Measurements from ENCODE around the gene DLGAP1. TPM values are rescaled to one million over a fixed set of nuclear protein-coding genes. Genes with fewer than 3 reads are reported as not detected.

DLGAP1 gene
- total RNA-seq, 1 donor from 2014 or later = 0.05 TPM

- Mint-ChIP-seq H3K27ac (ENCODE audit: unreplicated experiment) (no peak overlapping the region), H3K36me3 (ENCODE audit: unreplicated experiment) (no peaks in the 10 kb centered on the region), H3K9me3 (ENCODE audit: unreplicated experiment) (peaks cover 5% of the 10 kb centered on the region), H3K4me3 (ENCODE audit: unreplicated experiment) (no peak overlapping the region), H3K27me3 (ENCODE audit: unreplicated experiment) (no peaks in the 10 kb centered on the region), H3K4me1 (ENCODE audit: unreplicated experiment) (peaks cover 5% of the 10 kb centered on the region)
- DNase-seq (ENCODE audit: extremely low spot score, unreplicated experiment) = no peak
- no peak for TF ChIP-seq CTCF (IDR thresholded peaks at IDR 0.05)
Measured at GRCh38 chr18:4203568-4204437, 251.3 kb downstream of the DLGAP1 start.

- TF ChIP-seq CTCF (IDR thresholded peaks at IDR 0.05) = no peak
- H3K4me3 Mint-ChIP-seq (ENCODE audit: unreplicated experiment) = no peak overlapping the region
Measured at GRCh38 chr18:4200399-4200798, 254.7 kb downstream of the DLGAP1 start.

GRCh38 chr18:4198956-4199355 is 256.2 kb downstream of the DLGAP1 start:
- H3K4me3 Mint-ChIP-seq (ENCODE audit: unreplicated experiment) = no peak overlapping the region
- no peaks in the 10 kb centered on the region for H3K27me3 Mint-ChIP-seq (ENCODE audit: unreplicated experiment)
- no peak for DNase-seq (ENCODE audit: extremely low spot score, unreplicated experiment)
- H3K4me1 Mint-ChIP-seq (ENCODE audit: unreplicated experiment) = peaks cover 5% of the 10 kb centered on the region
- no peak overlapping the region for H3K27ac Mint-ChIP-seq (ENCODE audit: unreplicated experiment)
- peaks cover 5% of the 10 kb centered on the region for H3K9me3 Mint-ChIP-seq (ENCODE audit: unreplicated experiment)
- TF ChIP-seq CTCF (IDR thresholded peaks at IDR 0.05) = no peak
- no peaks in the 10 kb centered on the region for H3K36me3 Mint-ChIP-seq (ENCODE audit: unreplicated experiment)

More at GRCh38 chr18:4200399-4200798, 254.7 kb downstream of the DLGAP1 start:
- no peak for DNase-seq (ENCODE audit: extremely low spot score, unreplicated experiment)
- Mint-ChIP-seq H3K9me3 (ENCODE audit: unreplicated experiment) (peaks cover 5% of the 10 kb centered on the region), H3K27me3 (ENCODE audit: unreplicated experiment) (no peaks in the 10 kb centered on the region), H3K36me3 (ENCODE audit: unreplicated experiment) (no peaks in the 10 kb centered on the region), H3K27ac (ENCODE audit: unreplicated experiment) (no peak overlapping the region), H3K4me1 (ENCODE audit: unreplicated experiment) (peaks cover 5% of the 10 kb centered on the region)

- H3K9me3 Mint-ChIP-seq (ENCODE audit: unreplicated experiment) = no peaks in the 10 kb centered on the region
- H3K4me3 Mint-ChIP-seq (ENCODE audit: unreplicated experiment) = no peak overlapping the region
- no peak for DNase-seq (ENCODE audit: extremely low spot score, unreplicated experiment)
- no peaks in the 10 kb centered on the region for H3K4me1 Mint-ChIP-seq (ENCODE audit: unreplicated experiment)
- H3K27me3 Mint-ChIP-seq (ENCODE audit: unreplicated experiment) = no peaks in the 10 kb centered on the region
- no peaks in the 10 kb centered on the region for H3K36me3 Mint-ChIP-seq (ENCODE audit: unreplicated experiment)
- no peak for TF ChIP-seq CTCF (IDR thresholded peaks at IDR 0.05)
- no peak overlapping the region for H3K27ac Mint-ChIP-seq (ENCODE audit: unreplicated experiment)
Measured at GRCh38 chr18:4196351-4196750, 258.8 kb downstream of the DLGAP1 start.

GRCh38 chr18:4193086-4193485 is 262.0 kb downstream of the DLGAP1 start:
- TF ChIP-seq CTCF (IDR thresholded peaks at IDR 0.05) = no peak
- DNase-seq (ENCODE audit: extremely low spot score, unreplicated experiment) = no peak
- no peaks in the 10 kb centered on the region for H3K36me3 Mint-ChIP-seq (ENCODE audit: unreplicated experiment)
- no peak overlapping the region for H3K4me3 Mint-ChIP-seq (ENCODE audit: unreplicated experiment)
- H3K4me1 Mint-ChIP-seq (ENCODE audit: unreplicated experiment) = no peaks in the 10 kb centered on the region
- no peaks in the 10 kb centered on the region for H3K27me3 Mint-ChIP-seq (ENCODE audit: unreplicated experiment)
- no peak overlapping the region for H3K27ac Mint-ChIP-seq (ENCODE audit: unreplicated experiment)
- no peaks in the 10 kb centered on the region for H3K9me3 Mint-ChIP-seq (ENCODE audit: unreplicated experiment)
